HG02884 (cell line): ENCODE measurements around the gene ARHGAP5.

Source experiments
- ATAC-seq: cut with Tn5 transposase; IDR thresholded peaks from one replicate; pipeline ENCODE4 v1.9.1; 2021; ENCODE audit warnings: mild to moderate bottlenecking, moderate library complexity; ENCODE audit not compliant: unreplicated experiment

The ARHGAP5 gene

DNA sequence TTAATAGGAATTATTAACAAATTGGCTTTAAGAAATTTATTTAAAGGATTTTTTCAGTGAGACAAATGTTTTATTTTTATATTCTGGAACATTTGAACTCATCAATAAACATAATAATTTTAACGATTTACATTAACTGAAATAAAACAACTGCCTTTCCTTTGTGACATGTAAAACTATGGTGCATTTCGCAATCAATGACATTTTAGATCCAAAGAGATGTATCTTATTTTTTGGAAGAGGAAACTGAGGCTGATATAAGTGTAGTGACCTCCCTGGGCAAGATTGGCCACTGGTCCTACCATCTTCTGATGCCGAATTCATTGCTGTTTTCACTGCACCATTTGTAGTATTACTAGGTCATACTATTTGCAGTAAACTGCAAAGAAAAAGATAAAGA is 128.4 kb downstream of the ARHGAP5 start:
- ATAC-seq = no peak

DNA sequence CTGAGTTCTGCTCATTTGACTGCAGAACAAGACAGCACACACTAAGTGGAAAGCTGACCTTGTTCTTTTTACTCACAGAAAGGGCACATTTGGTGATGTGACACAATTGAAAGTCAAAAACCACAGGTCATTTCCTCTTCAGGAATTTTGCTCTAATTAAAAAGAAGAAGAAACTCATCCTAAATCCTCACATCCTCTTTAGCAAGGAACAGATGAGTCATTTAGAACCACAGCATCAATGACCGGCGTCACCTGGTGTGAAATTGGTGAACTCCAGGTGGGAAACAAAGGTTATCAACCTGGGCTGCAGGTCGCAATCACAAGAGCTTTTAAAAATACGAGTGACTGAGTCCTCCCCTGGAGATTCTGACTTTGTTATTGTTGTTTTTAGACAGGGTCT is 128.9 kb downstream of the ARHGAP5 start:
- ATAC-seq = peak; percentile 20

DNA sequence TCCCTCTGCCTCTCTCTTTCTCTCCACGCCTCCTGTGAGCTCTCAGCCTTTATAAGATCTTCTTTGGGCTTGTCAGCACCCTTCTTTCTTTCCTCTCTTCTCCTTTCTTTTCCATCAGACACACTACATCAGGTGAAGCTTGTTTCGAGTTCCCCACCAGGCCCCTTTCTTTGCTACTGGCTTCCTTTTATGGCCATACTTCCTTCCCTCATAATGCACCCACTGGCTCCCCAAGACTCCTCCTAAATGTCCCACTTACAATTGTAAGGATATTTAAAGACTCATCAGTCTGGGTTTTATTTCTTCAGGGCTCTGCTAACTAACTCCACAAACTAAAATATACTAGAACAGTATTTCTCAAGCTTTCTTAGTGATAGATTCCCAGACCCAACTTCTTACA is 129.4 kb downstream of the ARHGAP5 start:
- ATAC-seq = no peak

DNA sequence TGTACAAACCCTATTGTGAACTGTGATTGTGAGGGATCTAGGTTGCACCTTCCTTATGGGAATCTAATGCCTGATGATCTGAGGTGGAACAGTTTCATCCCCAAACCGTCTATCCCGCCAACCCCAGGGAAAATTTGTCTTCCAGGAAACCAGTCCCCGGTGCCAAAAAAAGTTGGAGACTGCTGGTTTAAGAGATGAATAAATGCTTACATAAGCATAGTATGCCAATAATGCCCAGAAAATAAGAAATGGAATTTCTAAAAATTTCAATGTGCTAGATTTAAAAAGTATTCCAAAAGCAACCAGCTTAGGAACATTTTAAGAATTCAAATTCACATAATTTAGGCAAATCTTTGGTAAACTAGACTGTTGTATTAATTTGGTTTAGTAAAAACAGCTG is 131.4 kb downstream of the ARHGAP5 start:
- no peak for ATAC-seq
